ENCODE results near the gene TANC1. TPM values are rescaled to one million over a fixed set of nuclear protein-coding genes. Genes with fewer than 3 reads are reported as not detected.

Gene TANC1
- polyA plus RNA-seq, 1 donor from 2014 or later: 0.37 TPM

- H3K4me3 ChIP-seq (ENCODE audit: low read length): no peak overlapping the region
- no peak for TF ChIP-seq EP300 (conservative IDR thresholded peaks at IDR 0.05; ENCODE audit: poor library complexity, severe bottlenecking)
- peak; percentile 83 for TF ChIP-seq RAD21 (conservative IDR thresholded peaks at IDR 0.05)
- TF ChIP-seq POLR2AphosphoS5 (IDR thresholded peaks at IDR 0.05): no peak
- TF ChIP-seq EZH2 (IDR thresholded peaks at IDR 0.05; ENCODE audit: borderline replicate concordance, insufficient read depth, low read length, poor library complexity, severe bottlenecking): no peak
- TF ChIP-seq CTCF (IDR thresholded peaks at IDR 0.05; ENCODE audit: poor library complexity, severe bottlenecking): peak; percentile 83
- peak; percentile 90 for TF ChIP-seq SMC3 (conservative IDR thresholded peaks at IDR 0.05; ENCODE audit: poor library complexity)
- TF ChIP-seq REST (IDR thresholded peaks at IDR 0.05; ENCODE audit: borderline replicate concordance): no peak
- no peak for TF ChIP-seq MXI1 (conservative IDR thresholded peaks at IDR 0.05; ENCODE audit: poor library complexity, severe bottlenecking)
- TF ChIP-seq TAF1 (IDR thresholded peaks at IDR 0.05; ENCODE audit: low read depth): no peak
- H2AFZ ChIP-seq (ENCODE audit: low read depth, low read length): no peak overlapping the region
- no peaks in the 10 kb centered on the region for H3K79me2 ChIP-seq (replicated peaks; ENCODE audit: insufficient read depth, low read length)
- no peaks in the 10 kb centered on the region for H3F3A ChIP-seq (ENCODE audit: insufficient read depth, low read length, poor library complexity, severe bottlenecking)
- H4K20me1 ChIP-seq (ENCODE audit: insufficient read depth): no peaks in the 10 kb centered on the region
- H3K27me3 ChIP-seq (ENCODE audit: insufficient read depth, low read depth, low read length): no peaks in the 10 kb centered on the region
- no peak overlapping the region for H3K4me2 ChIP-seq (ENCODE audit: low read length)
- no peaks in the 10 kb centered on the region for H3K36me3 ChIP-seq (ENCODE audit: insufficient read depth, low read length)
- H3K9me2 ChIP-seq (ENCODE audit: insufficient read depth, low read length): no peaks in the 10 kb centered on the region
- H3K9me3 ChIP-seq (ENCODE audit: low read length): no peaks in the 10 kb centered on the region
- H3K27ac ChIP-seq (ENCODE audit: low read length): no peak overlapping the region
- H3K9ac ChIP-seq (ENCODE audit: low read length): no peak overlapping the region
Measured at GRCh38 chr2:159118115-159118858, 149.8 kb downstream of the TANC1 start.

- Histone ChIP-seq H3K4me3 (ENCODE audit: low read length) (no peak overlapping the region), H3K27me3 (ENCODE audit: insufficient read depth, low read depth, low read length) (no peaks in the 10 kb centered on the region), H2AFZ (ENCODE audit: low read depth, low read length) (no peak overlapping the region), H3K36me3 (ENCODE audit: insufficient read depth, low read length) (no peaks in the 10 kb centered on the region), H3K4me2 (ENCODE audit: low read length) (no peak overlapping the region), H3K27ac (ENCODE audit: low read length) (no peak overlapping the region), H3K9me3 (ENCODE audit: low read length) (no peaks in the 10 kb centered on the region), H3F3A (ENCODE audit: insufficient read depth, low read length, poor library complexity, severe bottlenecking) (no peaks in the 10 kb centered on the region), H3K79me2 (replicated peaks; ENCODE audit: insufficient read depth, low read length) (no peaks in the 10 kb centered on the region), H3K9ac (ENCODE audit: low read length) (no peak overlapping the region), H4K20me1 (ENCODE audit: insufficient read depth) (no peaks in the 10 kb centered on the region), H3K9me2 (ENCODE audit: insufficient read depth, low read length) (no peaks in the 10 kb centered on the region)
- no peak for TF ChIP-seq EZH2 (IDR thresholded peaks at IDR 0.05; ENCODE audit: borderline replicate concordance, insufficient read depth, low read length, poor library complexity, severe bottlenecking)
- no peak for TF ChIP-seq TAF1 (IDR thresholded peaks at IDR 0.05; ENCODE audit: low read depth)
- no peak for TF ChIP-seq SMC3 (conservative IDR thresholded peaks at IDR 0.05; ENCODE audit: poor library complexity)
- no peak for TF ChIP-seq POLR2AphosphoS5 (IDR thresholded peaks at IDR 0.05)
- no peak for TF ChIP-seq REST (IDR thresholded peaks at IDR 0.05; ENCODE audit: borderline replicate concordance)
- no peak for TF ChIP-seq EP300 (conservative IDR thresholded peaks at IDR 0.05; ENCODE audit: poor library complexity, severe bottlenecking)
- TF ChIP-seq MXI1 (conservative IDR thresholded peaks at IDR 0.05; ENCODE audit: poor library complexity, severe bottlenecking): no peak
- no peak for TF ChIP-seq CTCF (IDR thresholded peaks at IDR 0.05; ENCODE audit: poor library complexity, severe bottlenecking)
- TF ChIP-seq RAD21 (conservative IDR thresholded peaks at IDR 0.05): no peak
Measured at GRCh38 chr2:159118859-159119500, 150.5 kb downstream of the TANC1 start.

Measured in neural cell (in vitro differentiated cells).